HUES64 (cell line): ENCODE data around the gene ELAC1.
"Not testable (repeated sequence)": the region's sequence is repeated elsewhere in the genome, so short reads cannot be mapped to it uniquely, and the experiment has no call there.

Experiments used
- H3K27ac ChIP-seq: 2 replicates; pipeline ENCODE4 v1.7.0; 2013; ENCODE audit warnings: low read depth, low read length, inconsistent platforms
- H3K27me3 ChIP-seq: 2 replicates; pipeline ENCODE4 v1.6.1; 2013; ENCODE audit warnings: mild to moderate bottlenecking, low read length; ENCODE audit not compliant: insufficient read depth
- H3K36me3 ChIP-seq: 2 replicates; pipeline ENCODE4 v1.6.1; 2013; ENCODE audit warnings: mild to moderate bottlenecking, low read length; ENCODE audit not compliant: insufficient read depth
- H3K4me1 ChIP-seq: 2 replicates; pipeline ENCODE4 v1.6.1; 2013; ENCODE audit warnings: mild to moderate bottlenecking, low read length, moderate library complexity; ENCODE audit not compliant: insufficient read depth
- H3K4me3 ChIP-seq: 2 replicates; pipeline ENCODE4 v1.5.1; 2013; ENCODE audit warnings: mild to moderate bottlenecking, low read length, moderate library complexity
- H3K9ac ChIP-seq: 2 replicates; pipeline ENCODE4 v1.6.1; 2013; ENCODE audit warnings: mild to moderate bottlenecking, low read depth, low read length
- H3K9me3 ChIP-seq: 2 replicates; pipeline ENCODE4 v1.6.1; 2013; ENCODE audit warnings: low read depth, low read length; ENCODE audit not compliant: insufficient read depth
- WGBS: fragments of 150-250, 120-280 bp; methylation state at CpG from one replicate; pipeline ENCODE4 v1.1.7; 2013; ENCODE audit warnings: missing lambda C conversion rate; 5-methylcytosine and 5-hydroxymethylcytosine counted together

The ELAC1 gene

DNA sequence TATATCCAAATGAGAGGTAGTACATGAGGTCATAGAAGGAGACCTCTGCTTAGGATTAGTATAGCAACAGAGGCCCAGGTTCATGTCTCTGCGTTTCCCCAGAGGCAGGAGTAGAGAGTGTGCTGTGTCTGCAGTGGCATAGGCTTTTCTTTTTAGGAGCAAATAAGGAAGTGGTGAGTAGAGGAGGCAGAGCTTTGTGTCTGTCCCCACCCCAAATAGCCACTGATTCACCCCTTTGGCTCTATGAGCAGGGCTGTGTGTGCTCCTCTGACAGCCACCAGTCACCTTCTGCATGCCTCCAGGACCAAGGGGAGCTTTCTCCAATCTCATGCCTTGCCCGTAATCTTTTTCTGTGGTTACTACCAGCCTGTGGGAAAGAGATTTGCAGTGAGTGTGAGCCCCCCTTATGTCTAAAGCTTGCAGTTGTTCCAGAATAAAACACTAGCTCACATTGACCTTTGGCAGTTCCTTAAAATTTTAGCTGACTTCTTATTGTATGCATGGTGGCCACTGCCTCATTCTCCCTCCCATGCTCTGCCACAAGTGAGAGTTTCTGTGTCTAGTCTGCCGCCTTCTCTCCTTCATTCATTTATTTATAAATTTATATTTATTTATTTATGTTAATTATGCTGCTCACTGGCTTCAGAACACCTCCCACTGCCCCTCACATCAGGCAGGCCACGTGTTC is 23.5 kb upstream of the ELAC1 start:
- Histone ChIP-seq H3K27ac (no peak overlapping the region), H3K4me3 (no peak overlapping the region), H3K4me1 (no peaks in the 10 kb centered on the region), H3K36me3 (peaks cover 58% of the 10 kb centered on the region), H3K9me3 (no peaks in the 10 kb centered on the region), H3K27me3 (no peaks in the 10 kb centered on the region), H3K9ac (no peak overlapping the region)
- WGBS = 90% methylated on average over 3 of the region's 4 CpGs

DNA sequence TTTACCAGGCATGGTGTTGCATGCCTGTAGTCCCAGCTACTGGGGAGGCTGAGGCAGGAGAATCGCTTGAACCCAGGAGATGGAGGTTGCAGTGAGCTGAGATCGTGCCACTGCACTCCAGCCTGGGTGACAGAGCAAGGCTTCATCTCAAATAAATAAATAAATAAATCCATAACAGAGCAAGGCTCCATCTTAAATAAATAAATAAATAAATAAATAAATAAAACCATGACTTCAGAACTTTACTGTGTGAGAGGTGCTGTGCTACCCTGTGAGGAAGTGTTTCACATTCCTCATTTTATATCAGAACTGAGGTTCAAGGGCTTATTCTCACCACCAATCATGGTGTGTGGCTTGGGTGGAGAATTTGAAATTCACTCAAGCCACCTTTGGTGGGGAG is 21.9 kb upstream of the ELAC1 start:
- H3K4me3 ChIP-seq, H3K4me1 ChIP-seq, H3K27ac ChIP-seq, H3K9ac ChIP-seq, H3K9me3 ChIP-seq, H3K27me3 ChIP-seq: not testable (repeated sequence)
- WGBS = 97% methylated on average over 2 of the region's 2 CpGs
- H3K36me3 ChIP-seq = peaks cover 44% of the 10 kb centered on the region

DNA sequence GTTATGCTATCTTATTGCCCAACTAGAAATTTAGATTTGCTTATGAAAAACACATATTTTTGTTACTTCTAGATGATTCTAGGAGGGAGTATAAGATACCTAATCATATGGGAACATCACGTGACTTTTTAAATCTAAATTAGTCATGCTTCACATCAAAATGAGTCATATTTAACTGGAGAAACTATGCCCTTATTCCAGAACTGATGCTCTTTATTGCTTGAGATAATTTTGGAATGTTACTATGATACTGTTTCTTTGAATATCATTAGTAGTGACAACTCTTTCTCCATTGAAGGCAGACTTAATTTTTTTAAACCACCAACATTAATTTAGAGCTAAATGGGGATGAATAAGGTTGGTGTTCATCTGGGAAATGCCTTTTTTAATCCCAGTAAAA is 19.9 kb upstream of the ELAC1 start:
- Histone ChIP-seq H3K27ac (no peak overlapping the region), H3K4me1 (no peaks in the 10 kb centered on the region), H3K27me3 (no peaks in the 10 kb centered on the region), H3K9ac (no peak overlapping the region), H3K4me3 (no peak overlapping the region), H3K9me3 (no peaks in the 10 kb centered on the region), H3K36me3 (peaks cover 36% of the 10 kb centered on the region)
- WGBS = no CpG with 5 or more reads among the region's 1 CpG

DNA sequence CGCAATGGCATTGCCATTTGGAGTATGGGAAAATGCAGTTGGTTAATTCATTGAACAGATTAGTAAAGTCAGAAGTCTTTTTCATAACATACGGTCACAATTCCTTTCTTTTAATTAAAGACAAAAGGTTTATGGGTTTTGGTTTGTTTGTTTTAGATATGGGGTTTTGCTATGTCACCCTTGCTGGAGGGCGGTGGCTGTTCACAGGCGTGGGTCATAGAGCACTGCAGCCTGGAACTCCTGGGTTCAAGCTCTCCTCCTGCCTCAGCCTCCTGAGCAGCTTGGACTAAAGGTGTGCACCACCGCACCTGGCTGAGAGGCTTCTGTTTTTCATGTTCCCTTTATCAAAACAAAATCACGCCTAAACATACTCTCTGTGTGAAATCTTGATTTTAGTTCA is 18.7 kb upstream of the ELAC1 start:
- Histone ChIP-seq H3K27ac (no peak overlapping the region), H3K4me3 (no peak overlapping the region), H3K27me3 (no peaks in the 10 kb centered on the region), H3K36me3 (peaks cover 28% of the 10 kb centered on the region), H3K4me1 (no peaks in the 10 kb centered on the region), H3K9ac (no peak overlapping the region), H3K9me3 (no peaks in the 10 kb centered on the region)
- WGBS = 98% methylated on average over 6 of the region's 6 CpGs

DNA sequence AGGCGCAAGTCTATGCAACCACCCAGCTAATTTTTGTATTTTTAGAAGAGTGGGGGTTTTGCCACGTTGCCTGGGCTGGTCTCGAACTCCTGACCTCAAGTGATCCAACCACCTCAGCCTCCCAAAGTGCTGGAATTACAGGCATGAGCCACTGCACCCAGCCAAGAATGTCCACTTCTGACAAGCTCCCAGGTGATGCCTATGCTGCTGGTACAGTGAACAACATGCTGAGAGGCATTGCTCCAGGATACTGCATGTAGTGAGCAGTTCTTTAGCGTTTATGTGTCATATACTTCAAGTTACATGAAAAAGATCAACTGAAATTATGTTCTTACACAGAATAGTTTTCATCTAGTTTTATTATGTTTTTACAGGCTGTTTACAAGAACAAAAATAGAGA is 17.2 kb upstream of the ELAC1 start:
- no peaks in the 10 kb centered on the region for H3K27me3 ChIP-seq
- 97% methylated on average over 4 of the region's 4 CpGs for WGBS

DNA sequence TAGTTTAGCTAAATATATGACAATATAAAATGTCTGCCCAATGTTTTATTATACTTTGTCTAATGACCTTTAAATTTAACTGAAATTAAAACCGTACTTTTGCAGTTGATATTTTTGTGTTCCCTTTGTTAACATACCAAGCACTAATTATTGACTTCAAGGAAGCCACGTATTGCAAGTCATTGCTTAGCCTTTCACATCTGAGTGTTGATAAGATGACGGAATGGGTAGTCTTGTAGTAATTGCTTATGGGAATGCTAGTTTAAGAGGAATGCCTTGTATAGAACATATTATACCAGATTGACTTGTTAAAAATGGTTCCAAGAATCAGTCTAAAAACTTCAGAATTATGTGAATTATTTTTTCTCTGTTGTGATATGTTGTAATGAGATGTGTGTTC is 14.0 kb upstream of the ELAC1 start:
- WGBS = 89% methylated on average over 2 of the region's 3 CpGs
- H3K27ac ChIP-seq = no peak overlapping the region
- H3K27me3 ChIP-seq = no peaks in the 10 kb centered on the region
- peaks cover 4% of the 10 kb centered on the region; the same call in 1 of the 2 replicates for H3K4me1 ChIP-seq
- no peak overlapping the region for H3K9ac ChIP-seq
- no peaks in the 10 kb centered on the region for H3K9me3 ChIP-seq
- H3K4me3 ChIP-seq = no peak overlapping the region
- H3K36me3 ChIP-seq = no peaks in the 10 kb centered on the region

More for the DNA sequence above, 17.2 kb upstream of the ELAC1 start:
- Histone ChIP-seq H3K4me1 (peaks cover 4% of the 10 kb centered on the region; the same call in 1 of the 2 replicates), H3K9me3 (no peaks in the 10 kb centered on the region), H3K27ac (no peak overlapping the region), H3K4me3 (no peak overlapping the region), H3K36me3 (peaks cover 20% of the 10 kb centered on the region), H3K9ac (no peak overlapping the region)

DNA sequence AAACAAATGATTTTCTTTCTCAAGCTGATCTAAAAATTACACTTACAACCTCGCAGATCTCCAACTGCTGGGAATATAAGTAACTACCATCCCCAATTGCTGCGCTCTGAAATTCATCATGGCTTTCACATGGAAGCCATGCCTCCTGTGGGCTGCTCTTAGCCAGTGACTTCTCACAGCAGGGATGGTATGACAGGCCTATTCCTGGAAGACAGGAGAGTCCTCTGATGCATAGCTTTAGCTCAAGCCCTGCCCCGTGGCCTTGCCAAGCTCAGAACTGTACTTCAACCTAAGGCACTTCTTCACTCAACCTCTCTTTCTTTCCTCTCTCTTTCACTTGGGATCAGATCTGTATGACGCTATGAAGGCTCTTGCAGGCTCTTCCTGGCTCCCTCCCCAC is 12.6 kb upstream of the ELAC1 start:
- Histone ChIP-seq H3K36me3 (no peaks in the 10 kb centered on the region), H3K27ac (no peak overlapping the region)

DNA sequence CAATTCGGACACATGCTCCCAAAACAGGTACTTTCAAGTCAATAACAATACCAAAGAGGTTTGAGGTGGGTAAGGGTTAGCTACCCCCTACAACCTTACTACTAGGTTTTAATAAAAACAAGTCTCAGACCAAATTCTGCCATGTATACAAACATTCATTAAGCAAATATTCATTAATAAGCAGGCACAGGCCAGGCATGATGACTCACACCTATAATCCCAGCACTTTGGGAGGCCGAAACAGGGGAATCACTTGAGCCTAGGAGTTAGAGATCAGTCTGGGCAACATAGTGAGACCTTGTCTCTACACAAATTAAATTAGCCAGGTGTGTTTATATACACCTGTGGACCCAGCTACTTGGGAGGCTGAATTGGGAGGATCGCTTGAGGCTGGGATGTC is 11.7 kb upstream of the ELAC1 start:
- H3K27me3 ChIP-seq = no peaks in the 10 kb centered on the region
- 94% methylated on average over 3 of the region's 3 CpGs for WGBS
- H3K4me3 ChIP-seq = no peak overlapping the region
- no peak overlapping the region for H3K9ac ChIP-seq
- H3K27ac ChIP-seq = no peak overlapping the region
- peaks cover 6% of the 10 kb centered on the region; the same call in 1 of the 2 replicates for H3K9me3 ChIP-seq
- no peaks in the 10 kb centered on the region for H3K36me3 ChIP-seq
- H3K4me1 ChIP-seq = peaks cover 4% of the 10 kb centered on the region; the same call in 1 of the 2 replicates

More for the DNA sequence above, 12.6 kb upstream of the ELAC1 start:
- Histone ChIP-seq H3K27me3 (no peaks in the 10 kb centered on the region), H3K9me3 (no peaks in the 10 kb centered on the region), H3K9ac (no peak overlapping the region), H3K4me3 (no peak overlapping the region), H3K4me1 (peaks cover 4% of the 10 kb centered on the region; the same call in 1 of the 2 replicates)
- 67% methylated on average over 4 of the region's 4 CpGs for WGBS

DNA sequence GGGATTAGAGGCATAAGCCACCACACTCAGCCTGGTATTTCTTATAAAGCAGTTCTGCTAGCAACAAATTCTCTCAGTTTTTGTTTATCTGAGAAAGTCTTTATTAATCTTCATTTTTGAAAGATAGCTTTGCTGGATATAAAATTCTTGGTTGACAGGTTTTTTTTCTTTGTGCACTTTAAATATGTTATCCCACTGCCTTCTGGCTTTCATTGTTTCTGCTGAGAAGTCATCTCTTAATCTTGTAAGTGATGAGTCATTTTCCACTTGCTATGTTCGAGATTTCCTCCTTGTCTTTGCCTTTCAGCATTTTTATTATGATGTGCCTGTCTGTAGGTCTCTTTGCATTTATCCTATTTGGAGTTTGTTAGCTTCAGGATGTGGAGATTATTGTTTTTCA is 5.9 kb upstream of the ELAC1 start:
- H3K9ac ChIP-seq = no peak overlapping the region
- no peaks in the 10 kb centered on the region for H3K4me1 ChIP-seq
- H3K27me3 ChIP-seq = no peaks in the 10 kb centered on the region
- no peak overlapping the region for H3K27ac ChIP-seq
- WGBS = 100% methylated on average over 1 of the region's 1 CpG
- no peak overlapping the region for H3K4me3 ChIP-seq
- peaks cover 32% of the 10 kb centered on the region for H3K9me3 ChIP-seq
- no peaks in the 10 kb centered on the region for H3K36me3 ChIP-seq

DNA sequence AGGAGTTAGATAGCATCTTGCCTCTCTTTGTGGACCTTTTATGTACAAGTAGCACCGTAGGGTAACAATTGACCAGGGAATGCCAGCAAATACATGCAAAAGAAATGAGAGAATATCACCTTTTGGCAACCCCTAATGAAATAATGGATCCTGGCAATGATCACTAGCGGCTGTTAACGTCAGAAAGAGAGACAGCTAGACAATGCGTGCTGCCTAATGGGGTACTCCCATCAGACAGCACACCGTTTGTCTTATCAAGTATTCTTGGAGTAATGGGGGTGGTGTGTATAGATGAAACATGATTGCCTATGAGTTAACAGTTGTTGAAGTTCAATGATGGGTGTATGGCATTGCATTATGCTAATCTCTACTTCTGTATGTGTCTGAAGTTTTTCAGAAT is 1.6 kb downstream of the ELAC1 start:
- 89% methylated on average over 5 of the region's 5 CpGs for WGBS
- H3K4me3 ChIP-seq = peak overlapping the region; percentile 91
- no peaks in the 10 kb centered on the region for H3K9me3 ChIP-seq
- H3K27me3 ChIP-seq = no peaks in the 10 kb centered on the region
- H3K4me1 ChIP-seq = peaks cover 16% of the 10 kb centered on the region
- H3K9ac ChIP-seq = no peak overlapping the region
- no peaks in the 10 kb centered on the region for H3K36me3 ChIP-seq
- no peak overlapping the region for H3K27ac ChIP-seq

DNA sequence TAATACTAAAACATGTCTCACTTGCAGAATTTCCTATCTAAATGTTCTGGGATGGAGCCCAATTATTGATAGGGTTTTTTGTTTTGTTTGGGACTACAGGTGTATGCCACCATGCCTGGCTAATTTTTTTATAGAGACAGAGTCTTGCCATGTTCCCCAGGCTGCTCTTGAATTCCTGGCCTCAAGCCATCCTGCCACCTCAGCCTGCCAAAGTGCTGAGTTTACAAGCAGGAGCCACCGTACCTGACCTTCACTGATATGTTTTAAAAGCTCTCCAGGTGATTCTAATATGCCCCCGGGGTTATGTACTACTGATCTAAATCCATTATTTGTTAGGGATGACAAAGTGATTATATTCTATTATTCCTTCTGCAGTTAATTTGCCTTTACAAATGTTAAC is 2.2 kb downstream of the ELAC1 start:
- Histone ChIP-seq H3K27me3 (no peaks in the 10 kb centered on the region), H3K9ac (no peak overlapping the region), H3K4me3 (peak overlapping the region; percentile 1; the same call in 1 of the 2 replicates), H3K36me3 (no peaks in the 10 kb centered on the region), H3K9me3 (no peaks in the 10 kb centered on the region), H3K27ac (no peak overlapping the region; the same call in 1 of the 2 replicates), H3K4me1 (peaks cover 16% of the 10 kb centered on the region)
- 40% methylated on average over 1 of the region's 2 CpGs for whole genome bisulfite sequencing

DNA sequence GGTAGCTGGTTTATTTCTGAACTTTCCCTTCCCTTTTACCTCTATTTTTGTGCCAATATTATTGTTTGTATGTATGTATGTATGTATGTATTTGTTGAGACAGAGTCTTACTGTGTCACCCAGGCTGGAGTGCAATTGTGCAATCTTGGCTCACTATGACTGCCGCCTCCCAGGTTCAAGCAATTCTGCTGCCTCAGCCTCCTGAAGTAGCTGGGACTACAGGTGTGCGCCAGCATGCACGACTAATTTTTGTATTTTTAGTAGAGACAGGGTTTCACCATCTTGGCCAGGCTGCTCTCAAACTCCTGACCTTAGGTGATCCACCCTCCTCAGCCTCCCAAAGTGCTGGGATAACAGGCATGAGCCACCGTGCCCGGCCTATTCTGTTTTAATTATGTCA is 4.6 kb downstream of the ELAC1 start:
- Histone ChIP-seq H3K36me3 (peaks cover 22% of the 10 kb centered on the region), H3K9me3 (peaks cover 18% of the 10 kb centered on the region), H3K4me1 (peaks cover 16% of the 10 kb centered on the region)
- H3K4me3 ChIP-seq, H3K27me3 ChIP-seq, H3K9ac ChIP-seq, H3K27ac ChIP-seq: not testable (repeated sequence)
- over 99% methylated on average over 3 of the region's 5 CpGs for WGBS
